Adrenal gland (tissue), 5 donors: ENCODE measurements around the gene BORCS8.

Source experiments
- CTCF ChIP-seq, 6 experiments: fragments of 450-650 bp in 4 of 6; fragments of 200-600 bp in 2 of 6; sonication (generic) in 1 of 6; IDR thresholded peaks; 1 replicate in 5 of 6; 2 replicates in 1 of 6; pipeline versions ENCODE4 v1.5.1 to v1.8.0; 2016 to 2021; ENCODE audit warnings: antibody characterized with exemption in 6 of 6, mild to moderate bottlenecking in 2 of 6, moderate library complexity in 1 of 6
- POLR2A ChIP-seq, 2 donors: fragments of 450-650 bp; IDR thresholded peaks; one replicate each; pipeline ENCODE4 v1.6.1; 2017; ENCODE audit warnings: antibody characterized with exemption in 2 of 2, mild to moderate bottlenecking in 2 of 2, moderate library complexity in 1 of 2
- donor health status: DM: no; HTN: no; CAD: no.

- TF ChIP-seq CTCF (IDR thresholded peaks at IDR 0.05) = no peak
- TF ChIP-seq POLR2A (IDR thresholded peaks at IDR 0.05) = no peak
Observed at GRCh38 chr19:19186742-19187141, 5.2 kb downstream of the BORCS8 start.
